ENCODE measurements around the gene CGB2. TPM values are rescaled to one million over a fixed set of nuclear protein-coding genes. Genes with fewer than 3 reads are reported as not detected.

Gene CGB2
- total RNA-seq, 2 donors from 2014 or later = not detected

Small RNA genes within 50 kb of the gene (microRNA-seq; reads per million reads assigned to microRNA genes)
- gene MIR6798 = 0 reads per million in 2 donors

Other genes starting within 250 kb of the CGB2 start
- gene BCAT2, start 220.9 kb upstream of the CGB2 start, total RNA-seq = 10 to 100 TPM; 29.8 to 37.7 TPM
- gene HSD17B14, start 195.4 kb upstream of the CGB2 start, total RNA-seq = 1 to 10 TPM; 2.8 to 5.4 TPM
- gene PLEKHA4, start 163.3 kb upstream of the CGB2 start, total RNA-seq = 10 to 100 TPM; 29.6 to 67.1 TPM
- 10 to 100 TPM; 67.2 to 78.6 TPM for gene PPP1R15A, start 159.5 kb upstream of the CGB2 start, total RNA-seq
- under 1 TPM in 1 of 2 donors, not detected in 1; 0.50 TPM for gene TULP2, start 133.1 kb upstream of the CGB2 start, total RNA-seq
- 100 to 1,000 TPM; 279 to 342 TPM for gene NUCB1, start 131.6 kb upstream of the CGB2 start, total RNA-seq
- not detected for gene DHDH, start 98.2 kb upstream of the CGB2 start, total RNA-seq
- gene BAX, start 77.0 kb upstream of the CGB2 start, total RNA-seq = 10 to 100 TPM; 28.8 to 36.1 TPM
- 1,000 to 10,000 TPM; 1,813 to 2,086 TPM for gene FTL, start 66.6 kb upstream of the CGB2 start, total RNA-seq
- 10 to 100 TPM; 66.4 to 95.7 TPM for gene GYS1, start 38.6 kb upstream of the CGB2 start, total RNA-seq
- gene RUVBL2, start 38.0 kb upstream of the CGB2 start, total RNA-seq = 10 to 100 TPM; 39.3 to 50.0 TPM
- gene LHB, start 14.8 kb upstream of the CGB2 start, total RNA-seq = under 1 TPM in 1 of 2 donors, not detected in 1; 0.55 TPM
- gene CGB3, start 7.6 kb upstream of the CGB2 start, total RNA-seq = not detected
- gene CGB1, start 5.0 kb downstream of the CGB2 start, total RNA-seq = not detected
- gene CGB5, start 12.0 kb downstream of the CGB2 start, total RNA-seq = not detected
- gene CGB8, start 17.2 kb downstream of the CGB2 start, total RNA-seq = not detected
- under 1 TPM in 1 of 2 donors, not detected in 1; 0.29 TPM for gene CGB7, start 25.9 kb downstream of the CGB2 start, total RNA-seq
- 1 to 10 TPM in 1 of 2 donors, under 1 TPM in 1; 0.81 to 1.2 TPM for gene NTF4, start 32.9 kb downstream of the CGB2 start, total RNA-seq
- gene KCNA7, start 40.8 kb downstream of the CGB2 start, total RNA-seq = 1 to 10 TPM; 2.4 to 3.0 TPM
- 100 to 1,000 TPM in 1 of 2 donors, 10 to 100 TPM in 1; 98.3 to 134 TPM for gene SNRNP70, start 53.6 kb downstream of the CGB2 start, total RNA-seq
- gene LIN7B, start 82.5 kb downstream of the CGB2 start, total RNA-seq = 10 to 100 TPM; 11.4 to 14.9 TPM
- gene C19orf73, start 87.3 kb downstream of the CGB2 start, total RNA-seq = 1 to 10 TPM in 1 of 2 donors, under 1 TPM in 1; 0.47 to 1.6 TPM
- 10 to 100 TPM in 1 of 2 donors, 1 to 10 TPM in 1; 6.7 to 11.5 TPM for gene PPFIA3, start 87.7 kb downstream of the CGB2 start, total RNA-seq
- 100 to 1,000 TPM; 480 to 499 TPM for gene HRC, start 123.5 kb downstream of the CGB2 start, total RNA-seq
- gene TRPM4, start 125.9 kb downstream of the CGB2 start, total RNA-seq = 10 to 100 TPM; 24.4 to 30.6 TPM

Measured in left cardiac atrium (tissue), 2 donors.